ENCODE results near the gene ULK3.

Gene ULK3

DNA sequence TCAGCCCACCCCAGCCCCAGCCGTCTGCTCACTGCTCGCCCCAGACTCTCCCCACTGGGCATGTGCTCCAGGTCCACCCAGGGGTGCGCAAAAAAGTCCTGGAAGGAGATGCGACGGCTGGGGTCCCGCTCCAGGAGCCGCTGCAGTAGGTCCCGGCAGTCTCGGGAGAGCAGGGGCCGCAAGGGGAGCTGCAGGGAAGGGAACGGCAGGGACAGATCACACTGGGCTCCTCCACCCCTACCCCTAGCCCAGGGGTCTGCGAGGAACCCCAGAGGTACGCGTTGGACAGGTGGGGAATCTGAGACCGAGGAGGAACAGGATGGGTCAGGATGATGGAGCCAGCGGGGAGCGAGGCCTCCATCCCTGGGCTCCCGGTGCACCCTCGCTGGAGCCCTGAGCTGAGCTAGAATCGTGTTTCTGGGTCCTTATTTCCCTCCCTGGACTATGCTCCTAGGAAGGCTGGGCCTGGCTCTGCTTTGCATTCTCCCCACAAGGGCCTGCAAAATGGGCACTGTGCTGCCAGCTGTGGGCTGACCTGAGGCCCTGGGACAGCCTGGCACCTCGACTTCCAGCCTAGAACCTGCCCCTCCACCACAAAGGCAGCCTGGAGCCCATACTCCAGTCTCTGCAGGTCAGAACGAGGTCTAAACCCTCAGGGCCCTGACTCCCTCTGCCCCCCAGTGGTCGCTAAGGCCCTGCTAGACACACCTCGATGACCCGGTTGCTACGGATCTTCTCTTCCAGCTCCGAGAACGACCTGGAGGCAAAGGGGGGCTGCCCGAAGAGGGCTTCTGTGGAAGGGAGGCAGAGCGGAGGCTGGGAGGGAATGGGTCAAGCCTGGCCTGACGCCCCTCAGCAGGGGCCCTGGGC lies 3.2 kb downstream of the ULK3 start:
- no peak for DNase-seq

DNA sequence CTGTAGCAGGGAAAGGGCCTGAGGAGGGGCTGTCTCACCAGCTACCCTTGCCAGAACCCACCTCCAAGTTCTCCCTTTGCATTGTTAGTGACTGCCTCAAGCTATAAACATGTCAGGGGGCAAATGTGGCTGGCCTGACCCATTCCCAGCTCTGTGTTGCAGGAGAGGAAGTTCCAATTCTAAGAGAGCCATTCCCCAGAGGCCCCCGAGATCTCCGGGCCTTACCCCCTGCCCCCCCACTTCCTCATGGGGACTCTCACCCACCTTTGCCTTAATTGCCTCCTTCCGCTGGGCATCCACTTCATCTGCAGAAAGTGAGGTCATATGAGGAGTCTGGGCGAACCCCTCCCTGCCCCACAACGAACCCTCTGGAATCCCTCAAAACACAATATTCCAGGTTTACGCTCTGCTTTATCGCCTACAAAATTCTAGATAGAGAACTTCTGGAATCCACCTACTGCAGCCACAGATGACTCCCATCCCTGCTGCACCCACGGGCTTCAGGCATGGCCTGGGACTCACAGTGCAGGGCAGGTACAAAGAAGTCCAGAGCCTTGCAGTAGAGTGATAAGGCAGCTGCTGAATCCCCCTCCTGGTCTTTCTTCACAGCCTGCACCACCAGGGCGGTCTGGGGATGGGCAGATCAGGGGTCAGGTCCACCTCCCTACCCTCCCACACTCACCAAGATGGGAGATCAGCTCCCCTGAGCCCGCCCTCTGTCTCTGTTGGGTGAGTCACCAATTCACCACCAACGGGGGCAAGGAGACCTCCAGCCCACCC lies 4.0 kb downstream of the ULK3 start:
- DNase-seq, result no peak

DNA sequence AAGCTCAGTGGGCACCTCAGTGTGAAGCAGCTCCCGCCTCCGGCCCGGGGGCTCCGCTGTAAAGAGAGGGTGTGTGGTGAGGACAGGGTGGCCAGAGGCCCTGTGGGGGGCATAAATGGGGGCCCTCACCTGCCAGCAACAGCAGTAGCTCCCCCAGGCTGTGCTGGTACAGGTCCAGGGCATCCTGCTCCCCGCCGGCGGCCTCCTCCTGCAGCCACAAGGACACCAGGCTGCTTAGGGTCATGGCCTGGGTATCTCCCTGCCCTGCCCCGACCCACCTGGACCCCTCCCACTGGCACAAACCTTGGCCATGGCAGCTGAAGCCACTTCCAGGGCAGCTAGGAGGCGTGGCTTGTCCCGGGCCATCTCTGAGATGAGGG lies 4.8 kb downstream of the ULK3 start:
- DNase-seq, result no peak

DNA sequence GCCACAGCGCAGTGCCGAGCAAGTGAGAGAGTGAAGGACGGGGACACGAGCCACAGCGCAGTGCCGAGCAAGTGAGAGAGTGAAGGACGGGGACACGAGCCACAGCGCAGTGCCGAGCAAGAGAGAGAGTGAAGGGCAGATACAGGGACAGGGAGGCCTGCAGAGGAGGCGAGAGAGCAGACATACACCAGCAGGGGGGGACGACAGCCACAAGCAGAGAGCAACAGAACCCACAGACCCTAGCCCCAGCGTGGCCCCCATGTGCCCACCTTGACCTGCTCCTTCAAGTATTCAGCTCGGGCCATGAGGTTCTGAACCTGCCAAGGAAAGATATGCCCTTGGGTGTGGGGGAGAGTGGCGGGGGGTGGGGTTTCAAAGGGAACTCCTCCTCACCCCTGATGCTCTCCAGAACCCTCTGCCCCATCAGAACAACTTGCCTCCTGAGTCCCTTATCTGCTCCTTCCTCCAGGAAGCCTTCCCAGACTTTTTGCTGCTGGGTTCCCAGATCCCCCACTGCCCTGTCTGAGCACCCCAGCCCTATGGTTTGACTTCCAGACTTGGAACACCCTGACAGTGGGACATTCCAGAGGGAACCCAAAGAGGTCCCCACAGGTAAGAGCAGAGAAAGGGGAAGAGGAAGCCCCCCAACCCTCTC lies 5.3 kb downstream of the ULK3 start:
- DNase-seq, result no peak

DNA sequence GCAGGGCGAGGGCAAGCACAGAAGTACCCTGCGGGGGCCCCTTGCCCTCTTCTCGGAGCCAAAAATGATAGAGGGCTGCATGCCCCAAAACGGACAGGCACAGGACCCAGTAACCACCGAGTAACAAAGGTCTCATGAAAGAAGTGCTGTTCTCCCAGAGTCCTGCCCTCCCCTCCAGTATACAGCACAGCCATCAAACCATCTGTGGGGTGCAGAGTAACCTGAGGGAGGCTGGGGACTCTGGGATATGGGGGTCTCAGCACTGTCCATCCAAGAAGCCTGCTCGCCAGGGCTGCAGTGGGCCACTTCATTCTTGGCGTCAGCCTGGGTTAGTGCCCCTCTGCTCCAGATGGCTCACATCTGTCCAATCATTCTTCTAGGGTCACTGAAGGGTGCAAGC lies 6.1 kb downstream of the ULK3 start:
- DNase-seq, result no peak

DNA sequence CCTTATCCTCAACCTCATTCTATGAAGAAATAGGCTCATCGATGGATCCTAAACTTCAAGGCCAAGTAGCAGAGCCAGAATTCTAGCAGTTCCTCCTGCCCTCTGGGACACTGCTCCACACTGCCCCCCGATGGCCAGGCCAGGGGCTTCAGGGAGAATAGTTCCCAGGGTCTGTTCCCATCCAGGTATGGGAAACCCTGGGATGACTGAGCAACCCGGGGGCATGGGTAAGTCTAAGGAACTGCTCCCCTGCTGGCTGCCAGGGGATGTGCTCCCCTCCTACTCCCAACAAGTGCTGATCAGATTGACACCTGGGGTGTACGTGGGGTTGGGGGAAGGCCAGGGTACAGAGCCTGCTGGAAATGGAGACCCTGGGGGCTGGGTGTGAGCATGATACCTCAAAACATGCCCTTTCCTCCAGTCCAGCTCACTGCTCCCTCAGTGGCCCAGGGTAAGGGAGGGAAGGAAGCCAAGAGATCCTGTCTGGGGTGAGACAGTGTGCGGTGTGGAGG lies 7.6 kb downstream of the ULK3 start:
- DNase-seq, result peak; percentile 60

DNA sequence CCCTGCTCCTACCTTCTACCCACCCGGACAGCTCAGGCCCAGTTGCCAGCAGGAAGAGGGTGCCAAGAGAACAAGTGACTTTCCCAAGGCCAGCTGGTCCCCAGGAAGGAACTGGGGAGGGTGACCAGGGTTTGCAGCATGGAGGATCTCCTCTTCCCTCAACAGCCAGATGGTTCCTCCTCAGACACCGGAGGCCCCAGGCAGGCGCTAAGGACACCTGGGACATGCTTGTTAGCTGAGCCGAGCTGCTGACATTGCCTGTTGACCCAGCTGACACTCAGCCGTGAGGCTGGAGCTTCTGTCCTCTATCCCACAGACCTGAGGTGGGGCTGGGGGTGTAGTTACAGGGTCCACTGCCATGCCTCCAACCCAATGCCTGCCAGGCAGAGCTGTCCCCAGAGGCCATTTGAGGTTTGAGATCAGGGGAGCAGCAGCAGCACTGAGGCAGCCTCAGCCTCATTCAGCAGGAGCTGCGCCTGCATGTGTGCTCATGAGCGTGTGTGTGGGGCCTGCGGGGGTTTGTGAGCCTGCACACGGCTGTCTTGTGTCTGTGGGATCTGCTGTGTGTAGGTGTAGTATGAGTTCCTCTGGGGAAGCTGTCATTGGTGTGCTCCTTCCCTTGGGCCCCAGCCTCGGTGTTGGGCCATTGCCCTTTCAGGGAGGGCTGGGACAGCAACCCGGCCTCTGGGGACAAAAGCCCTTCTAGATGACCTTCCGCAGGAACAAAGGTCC lies 9.4 kb downstream of the ULK3 start:
- no peak for DNase-seq

DNA sequence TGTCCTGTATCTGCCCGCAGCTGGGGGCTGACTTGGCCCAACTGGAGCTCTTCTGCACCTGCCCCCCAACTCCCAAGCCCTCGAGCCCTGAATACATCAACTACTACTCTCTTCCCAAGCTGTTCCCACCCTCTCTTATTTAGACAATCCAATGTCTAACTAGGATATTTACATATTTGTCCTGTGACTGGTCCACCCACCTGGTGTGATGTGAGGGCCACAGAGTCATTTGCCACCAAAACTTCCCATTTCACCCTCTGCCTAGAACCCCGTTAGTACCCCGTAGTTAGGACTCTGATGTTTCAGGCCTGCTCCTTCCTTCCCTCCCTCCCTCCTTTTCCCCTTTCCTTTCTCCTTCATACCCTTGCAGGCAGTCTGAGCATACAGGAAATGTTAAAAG lies 10.1 kb downstream of the ULK3 start:
- no peak for DNase-seq

DNA sequence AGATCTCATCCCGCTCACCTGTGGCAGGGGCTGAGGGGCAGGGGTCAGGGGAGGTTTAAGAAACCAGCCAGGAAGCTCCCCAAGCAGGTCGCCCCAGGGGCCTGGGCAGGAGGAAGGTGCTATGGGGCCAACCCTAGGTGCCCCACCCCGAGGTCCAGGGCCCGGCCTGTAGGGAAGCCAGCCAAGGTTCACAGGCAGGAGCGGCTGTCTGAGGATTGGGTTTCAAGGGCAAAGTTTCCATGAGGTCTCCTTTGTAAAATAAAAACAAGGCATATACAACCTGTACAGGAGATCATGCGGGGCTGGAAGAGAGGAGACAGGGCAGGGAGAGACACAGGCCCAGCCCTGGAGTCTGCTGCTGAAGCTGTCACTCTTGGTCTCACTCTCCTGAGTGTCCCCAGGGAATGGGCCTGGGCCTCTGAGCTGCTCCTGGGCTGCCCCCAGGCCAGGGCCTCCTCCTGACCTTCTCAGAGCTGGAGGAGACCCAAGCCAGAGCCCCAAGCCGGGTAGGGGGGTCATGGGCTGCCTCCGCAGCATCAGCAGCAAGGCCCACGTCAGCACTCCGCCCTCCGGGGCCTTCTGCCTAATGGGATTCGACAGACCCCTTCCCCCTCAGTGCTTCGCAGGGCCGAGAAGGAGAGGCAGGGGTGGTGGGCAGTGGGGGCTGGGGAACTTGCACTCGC lies 11.0 kb downstream of the ULK3 start:
- no peak for DNase-seq

DNA sequence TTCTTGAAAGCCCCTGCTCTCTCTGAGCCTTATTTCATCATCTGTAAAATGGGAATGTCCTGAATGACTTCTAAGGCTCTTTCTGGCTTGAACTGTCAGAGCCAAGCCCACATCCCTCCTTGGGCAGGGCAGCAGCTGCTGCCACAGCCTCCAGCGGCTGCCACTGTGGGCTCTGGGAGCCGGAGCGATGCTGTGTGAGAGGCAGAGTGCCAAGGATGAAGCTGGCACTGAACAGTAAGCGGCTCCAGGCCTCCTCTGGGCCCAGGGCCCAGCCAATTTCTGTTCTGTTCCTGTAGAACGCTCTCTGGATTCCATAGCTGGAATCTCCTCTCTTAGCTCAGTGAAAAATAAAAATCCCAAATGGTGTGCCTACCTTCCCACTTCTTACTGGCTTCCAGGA lies 12.1 kb downstream of the ULK3 start:
- DNase-seq, result no peak

DNA sequence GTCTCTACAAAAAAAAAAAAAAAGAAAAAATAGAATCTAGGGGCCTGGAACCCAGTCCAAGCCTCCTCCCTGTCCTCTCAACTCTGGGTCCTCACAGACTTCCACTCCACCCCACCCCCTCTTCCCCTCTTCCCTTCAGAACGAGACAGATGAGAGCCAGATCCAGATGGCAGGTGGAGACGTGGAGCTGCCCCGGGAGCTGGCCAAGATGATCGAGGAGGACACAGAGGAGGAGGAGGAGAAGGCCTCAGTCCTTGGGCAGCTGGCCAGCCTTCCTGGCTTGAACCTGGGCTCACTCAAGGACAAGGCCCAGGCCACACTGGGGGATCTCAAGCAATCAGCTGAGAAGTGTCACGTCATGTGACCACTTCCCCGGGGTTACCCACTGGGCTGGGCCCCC lies 13.0 kb downstream of the ULK3 start:
- no peak for DNase-seq

DNA sequence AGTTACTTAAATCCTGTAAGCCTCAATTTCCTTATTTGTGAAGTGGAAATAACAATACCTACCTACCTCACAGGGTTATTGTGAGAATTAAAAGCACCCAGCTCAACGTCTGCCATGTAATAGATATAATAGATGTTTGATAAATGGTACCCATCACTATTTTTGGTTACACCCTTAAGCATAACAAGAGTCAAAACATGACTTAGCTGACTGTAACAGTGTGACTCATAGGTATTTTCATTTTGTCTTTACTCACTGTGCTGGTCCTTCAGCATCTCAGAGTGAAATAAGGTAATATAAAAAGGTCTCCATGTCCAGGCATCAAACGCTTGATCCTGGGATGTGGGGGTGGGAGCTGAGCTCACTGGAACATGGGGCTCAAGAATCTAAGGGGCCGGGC lies 13.5 kb downstream of the ULK3 start:
- DNase-seq, result no peak

DNA sequence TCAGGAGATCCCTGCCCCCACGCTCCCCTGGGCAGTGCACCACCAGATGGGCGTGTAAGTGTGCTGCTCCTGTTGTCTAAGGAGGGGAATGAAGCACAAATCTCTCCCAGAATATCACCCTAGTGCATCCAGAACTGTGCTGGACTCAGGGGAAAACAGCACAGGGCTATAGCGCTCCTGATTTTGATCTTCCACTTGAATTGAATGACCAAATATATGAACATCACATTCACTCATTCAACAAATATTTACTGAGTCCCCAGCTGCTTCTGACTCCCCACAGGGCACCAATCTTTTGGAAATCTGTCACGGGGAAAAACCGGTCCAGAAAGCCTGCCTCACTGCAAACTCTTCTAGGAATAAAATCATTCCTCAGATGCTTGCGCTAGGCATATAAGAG lies 14.1 kb downstream of the ULK3 start:
- no peak for DNase-seq

DNA sequence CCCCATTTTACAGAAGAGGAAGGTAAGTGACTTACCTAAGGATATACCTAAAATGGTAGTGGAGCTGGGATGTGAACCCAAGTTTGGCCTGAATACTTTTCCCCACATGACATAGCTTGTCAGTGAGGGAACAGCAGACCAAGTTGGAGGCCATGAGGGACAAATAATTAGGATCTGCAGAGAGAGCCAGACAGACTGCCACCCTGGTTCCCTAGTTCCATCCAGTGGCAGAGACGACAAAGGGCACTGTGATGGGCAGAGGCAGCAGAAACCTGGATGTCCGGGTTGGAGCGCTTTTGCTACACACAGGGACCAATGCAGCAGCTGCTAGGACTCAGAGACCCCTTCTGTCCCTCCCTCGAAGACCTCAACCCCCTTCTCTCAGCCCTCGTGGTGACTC lies 15.3 kb downstream of the ULK3 start:
- DNase-seq, result no peak

DNA sequence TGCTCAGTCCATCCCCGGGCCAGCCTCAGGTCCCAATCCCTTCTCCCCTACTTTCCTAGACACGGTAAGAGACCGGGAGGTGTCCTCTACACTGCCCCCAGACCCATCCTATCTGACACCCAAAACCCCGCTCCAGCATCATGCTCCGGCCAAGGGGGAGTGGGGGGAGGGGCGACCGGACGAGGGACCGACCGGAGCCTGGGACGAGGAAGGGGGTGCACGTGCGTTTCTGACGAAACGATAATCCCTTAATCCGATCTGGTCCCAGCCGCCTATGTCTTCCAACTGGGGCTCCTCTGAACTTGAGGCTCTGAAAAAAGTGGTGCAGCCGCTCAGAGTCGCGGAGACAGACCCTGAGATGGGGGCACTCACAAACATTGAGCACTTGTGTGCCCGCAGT lies 16.0 kb downstream of the ULK3 start:
- DNase-seq, result no peak

DNA sequence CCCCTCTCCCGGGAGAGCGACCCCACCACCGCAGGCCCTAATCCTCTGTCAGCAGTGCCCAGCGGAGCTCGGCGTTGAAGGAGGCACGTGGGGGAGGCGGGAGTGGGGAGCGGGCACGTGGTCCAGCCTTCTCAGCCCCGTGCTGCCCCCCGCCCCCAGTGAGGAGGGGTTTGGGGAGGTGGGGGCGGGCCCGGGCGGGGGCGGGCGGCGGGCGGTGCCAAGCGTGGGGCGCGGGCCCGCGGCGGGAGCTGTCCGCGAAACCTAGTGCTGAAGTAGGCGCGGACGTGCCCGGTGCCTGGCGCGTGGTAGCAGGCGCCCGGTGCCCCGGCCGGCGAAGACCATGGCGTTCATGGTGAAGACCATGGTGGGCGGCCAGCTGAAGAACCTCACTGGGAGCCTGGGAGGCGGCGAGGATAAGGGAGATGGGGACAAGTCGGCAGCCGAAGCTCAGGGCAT lies 16.6 kb downstream of the ULK3 start, which contains the start of gene CPLX3:
Gene CPLX3, plus strand, starts transcription at position 264 of the 456 bp plus-strand sequence. Its CDS starts 77 bp downstream, at position 341.
- DNase-seq, result peak in 1 of 2 donors; percentile 39

DNA sequence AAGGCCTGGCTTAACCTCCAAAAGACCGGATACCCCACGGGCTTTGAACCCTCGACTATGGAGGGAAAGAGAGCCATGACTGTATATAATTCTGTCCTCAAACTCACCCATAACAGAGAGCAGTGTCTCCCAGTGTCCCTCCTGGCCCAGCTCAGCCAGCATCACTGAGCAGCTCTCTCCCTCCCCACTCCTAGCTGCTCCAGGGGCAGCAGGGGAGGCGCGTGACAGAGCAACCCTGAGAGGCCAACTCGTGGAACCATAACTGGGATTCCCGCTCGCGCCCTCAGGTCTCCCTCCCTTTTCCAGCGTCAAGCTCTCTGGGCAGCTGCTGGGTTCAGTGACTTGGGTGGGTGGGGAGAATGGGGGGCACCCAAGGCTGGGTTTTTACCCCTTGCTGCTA lies 17.1 kb downstream of the ULK3 start:
- DNase-seq, result no peak

DNA sequence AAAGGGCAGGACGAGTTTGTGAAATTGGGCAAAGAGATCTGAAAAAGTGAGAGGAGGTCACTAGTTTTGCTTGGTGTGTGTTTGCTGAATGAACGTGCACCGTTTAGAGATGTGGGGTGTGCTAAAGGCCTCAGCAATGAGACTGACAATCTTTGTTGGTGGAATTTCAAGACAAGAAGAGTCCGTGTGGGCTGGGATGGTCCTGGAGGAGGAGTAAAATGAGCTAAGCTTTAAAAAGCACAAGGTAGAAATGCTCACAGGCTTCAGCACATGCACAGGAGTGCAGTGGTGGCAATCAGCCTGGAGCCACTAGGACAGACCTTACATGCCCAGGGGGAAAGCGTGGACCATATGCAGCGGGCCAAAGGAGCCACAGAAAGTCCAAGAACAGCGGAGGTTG lies 18.0 kb downstream of the ULK3 start:
- no peak for DNase-seq

DNA sequence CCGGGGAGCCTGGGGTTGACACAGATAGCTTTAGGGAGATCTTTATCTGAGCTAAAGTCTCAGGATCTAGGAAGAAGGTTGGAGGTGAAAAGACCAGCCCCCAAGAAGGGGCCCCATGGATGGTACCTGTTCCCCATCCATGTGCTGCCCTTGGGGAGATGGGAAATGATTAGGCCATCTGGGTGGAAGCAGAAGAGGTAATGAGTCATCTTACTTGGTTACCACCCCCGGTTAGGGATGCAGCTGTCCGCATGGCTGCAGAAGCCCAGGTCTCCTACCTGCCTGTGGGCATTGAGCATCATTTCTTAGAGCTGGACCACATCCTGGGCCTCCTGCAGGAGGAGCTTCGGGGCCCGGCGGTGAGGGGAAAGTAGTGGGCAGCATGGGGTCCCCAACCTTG lies 19.6 kb downstream of the ULK3 start:
- DNase-seq, result no peak

DNA sequence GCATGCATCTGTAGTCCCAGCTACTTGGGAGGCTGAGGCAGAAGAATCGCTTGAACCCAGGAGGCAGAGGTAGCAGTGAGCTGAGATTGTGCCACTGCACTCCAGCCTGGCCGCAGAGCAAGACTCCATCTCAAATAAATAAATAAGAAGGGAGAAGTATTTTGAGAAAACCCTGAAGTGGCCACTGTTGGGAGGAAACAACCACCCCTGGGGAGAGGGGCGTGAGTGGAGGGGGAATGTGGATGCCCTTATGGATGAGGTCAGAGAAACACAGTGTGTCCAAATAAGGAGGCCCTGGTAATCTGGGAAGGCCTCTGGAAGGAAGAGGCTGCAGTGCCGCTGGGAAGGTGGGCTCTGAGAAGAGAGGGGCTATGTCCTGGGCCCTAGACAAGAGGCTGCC lies 20.7 kb downstream of the ULK3 start:
- DNase-seq, result no peak

DNA sequence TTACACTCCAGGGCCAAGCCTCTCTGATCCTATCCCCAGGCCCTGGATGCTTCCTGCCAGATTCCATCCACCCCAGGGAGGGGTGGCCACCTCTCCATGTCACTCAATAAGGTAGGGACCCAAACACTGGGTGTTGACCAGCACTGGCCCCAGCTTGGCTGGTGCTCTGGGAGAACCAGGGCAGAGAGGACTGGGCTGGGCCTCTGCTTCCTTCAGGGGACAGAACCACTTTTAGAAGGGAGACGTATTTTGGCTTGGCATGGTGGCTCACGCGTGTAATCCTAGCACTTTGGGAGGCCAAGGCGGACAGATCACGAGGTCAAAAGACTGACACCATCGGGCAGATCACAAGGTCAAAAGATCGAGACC lies 21.2 kb downstream of the ULK3 start:
- no peak for DNase-seq
